ENCODE data around the gene BATF2. TPM values are rescaled to one million over a fixed set of nuclear protein-coding genes. Genes with fewer than 3 reads are reported as not detected.
A peak's percentile ranks its signal among the peaks of the same experiment; 100 is the strongest.

Gene BATF2
- total RNA-seq, 1 donor from 2014 or later: 0.24 TPM

GRCh38 chr11:64976651-64977050 is 20.1 kb downstream of the BATF2 start:
- no peak for DNase-seq
- ATAC-seq (ENCODE audit: low read depth): no peak
- TF ChIP-seq, protein P1, sequence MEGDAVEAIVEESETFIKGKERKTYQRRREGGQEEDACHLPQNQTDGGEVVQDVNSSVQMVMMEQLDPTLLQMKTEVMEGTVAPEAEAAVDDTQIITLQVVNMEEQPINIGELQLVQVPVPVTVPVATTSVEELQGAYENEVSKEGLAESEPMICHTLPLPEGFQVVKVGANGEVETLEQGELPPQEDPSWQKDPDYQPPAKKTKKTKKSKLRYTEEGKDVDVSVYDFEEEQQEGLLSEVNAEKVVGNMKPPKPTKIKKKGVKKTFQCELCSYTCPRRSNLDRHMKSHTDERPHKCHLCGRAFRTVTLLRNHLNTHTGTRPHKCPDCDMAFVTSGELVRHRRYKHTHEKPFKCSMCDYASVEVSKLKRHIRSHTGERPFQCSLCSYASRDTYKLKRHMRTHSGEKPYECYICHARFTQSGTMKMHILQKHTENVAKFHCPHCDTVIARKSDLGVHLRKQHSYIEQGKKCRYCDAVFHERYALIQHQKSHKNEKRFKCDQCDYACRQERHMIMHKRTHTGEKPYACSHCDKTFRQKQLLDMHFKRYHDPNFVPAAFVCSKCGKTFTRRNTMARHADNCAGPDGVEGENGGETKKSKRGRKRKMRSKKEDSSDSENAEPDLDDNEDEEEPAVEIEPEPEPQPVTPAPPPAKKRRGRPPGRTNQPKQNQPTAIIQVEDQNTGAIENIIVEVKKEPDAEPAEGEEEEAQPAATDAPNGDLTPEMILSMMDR (IDR thresholded peaks at IDR 0.05): no peak
- H3K36me3 Mint-ChIP-seq (ENCODE audit: low read depth): no peaks in the 10 kb centered on the region
- intact Hi-C loops (cut with micrococcal nuclease): no loop called here
- H3K27me3 Mint-ChIP-seq: no peaks in the 10 kb centered on the region
- no peak overlapping the region for H3K27ac Mint-ChIP-seq
- peaks cover 26% of the 10 kb centered on the region for H3K4me1 Mint-ChIP-seq
- CTCF ChIA-PET: no interaction called here
- POLR2A ChIA-PET: no interaction called here
- H3K9me3 Mint-ChIP-seq: no peaks in the 10 kb centered on the region
- H3K4me3 Mint-ChIP-seq: no peak overlapping the region

DNA sequence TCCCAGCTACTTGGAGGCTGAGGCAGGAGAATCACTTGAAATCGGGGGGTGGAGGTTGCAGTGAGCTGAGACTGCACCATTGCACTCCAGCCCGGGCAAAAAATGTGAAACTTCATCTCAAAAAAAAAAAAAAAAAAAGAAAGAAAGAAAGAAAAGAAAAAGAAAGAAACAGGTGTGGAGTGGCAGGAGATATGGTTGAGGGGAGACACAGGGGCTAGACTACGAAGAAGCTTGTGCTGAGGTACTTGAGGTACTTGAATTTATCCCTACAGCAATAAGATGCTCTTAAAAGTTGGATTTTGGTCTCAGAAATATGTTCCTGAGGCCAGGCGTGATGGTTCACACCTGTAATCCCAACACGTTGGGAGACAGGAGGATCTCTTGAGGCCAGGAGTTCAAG is 22.6 kb downstream of the BATF2 start:
- DNase-seq: no peak
- intact Hi-C loops (cut with micrococcal nuclease): loop anchor here (5.0 kb wide), 2 partner anchors 38 to 52 kb away; partner anchors contain the start of genes ARL2 and PPP2R5B
- ChIA-PET POLR2A (no interaction called here), CTCF (no interaction called here)
- H3K9me3 Mint-ChIP-seq: no peaks in the 10 kb centered on the region
- H3K36me3 Mint-ChIP-seq (ENCODE audit: low read depth): no peaks in the 10 kb centered on the region
- ATAC-seq (ENCODE audit: low read depth): no peak
- TF ChIP-seq, protein P1 (IDR thresholded peaks at IDR 0.05): no peak
- no peaks in the 10 kb centered on the region for H3K27me3 Mint-ChIP-seq
- no peak overlapping the region for H3K4me3 Mint-ChIP-seq
- peak overlapping the region; percentile 65 for H3K27ac Mint-ChIP-seq
- H3K4me1 Mint-ChIP-seq: peaks cover 37% of the 10 kb centered on the region

- ChIA-PET CTCF (interaction anchor here (0.7 to 1.3 kb wide), 3 partner anchors 25 to 146 kb away, joined by 3 read pairs; partner anchors contain the start of genes BATF2 and ZNHIT2), POLR2A (interaction anchor here (0.6 to 1.4 kb wide), 10 partner anchors 10 to 700 kb away, joined by 3 to 13 read pairs (median 6); partner anchors contain the start of genes BATF2 and POLA2)
- DNase-seq (peak; percentile 83), ATAC-seq (ENCODE audit: low read depth) (peak; percentile 77)
- TF ChIP-seq, protein P1 (IDR thresholded peaks at IDR 0.05): no peak
- Mint-ChIP-seq H3K27ac (peak within 1 kb of the TSS; percentile 84), H3K27me3 (no peaks in the 10 kb centered on the region), H3K36me3 (ENCODE audit: low read depth) (no peaks in the 10 kb centered on the region), H3K9me3 (no peaks in the 10 kb centered on the region), H3K4me3 (peak within 1 kb of the TSS; percentile 80), H3K4me1 (peaks cover 34% of the 10 kb centered on the region)
- intact Hi-C loops (cut with micrococcal nuclease): loop anchor here (5.0 kb wide), 2 partner anchors 41 to 49 kb away; partner anchors contain the start of genes ARL2 and PPP2R5B
Measured at GRCh38 chr11:64971421-64972233, 25.1 kb downstream of the BATF2 start, which contains the start of gene MAJIN. Gene MAJIN (minus strand): TSS chr11:64972108. CDS start chr11:64959405, 12,703 bp downstream.

DNA sequence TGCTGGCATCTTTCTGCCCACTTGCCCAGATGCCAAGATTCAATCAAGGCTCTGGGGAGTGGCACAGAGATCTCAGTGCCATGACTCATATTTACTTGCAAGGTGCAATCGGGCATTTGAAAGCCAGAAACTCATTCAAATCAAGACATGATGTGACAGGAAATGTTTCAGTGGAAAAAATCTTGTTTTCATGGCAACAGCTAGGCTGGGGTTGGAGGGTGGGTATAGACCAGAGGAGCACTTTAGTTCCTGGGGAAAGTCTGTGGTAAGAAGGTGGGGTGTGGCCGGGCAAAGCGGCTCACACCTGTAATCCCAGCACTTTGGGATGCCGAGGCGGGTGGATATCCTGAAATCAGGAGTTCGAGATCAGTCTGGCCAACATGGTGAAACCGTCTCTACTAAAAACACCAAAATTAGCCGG is 26.0 kb downstream of the BATF2 start:
- ATAC-seq (ENCODE audit: low read depth) (peak; percentile 54), DNase-seq (no peak)
- no peaks in the 10 kb centered on the region for H3K9me3 Mint-ChIP-seq
- TF ChIP-seq, protein P1 (IDR thresholded peaks at IDR 0.05): no peak
- H3K27ac Mint-ChIP-seq: peak overlapping the region; percentile 84
- CTCF ChIA-PET: no interaction called here
- POLR2A ChIA-PET: interaction anchor here (0.6 to 1.4 kb wide), 7 partner anchors 9 to 701 kb away, joined by 4 to 13 read pairs (median 8); partner anchors contain the start of genes BATF2 and POLA2
- peaks cover 34% of the 10 kb centered on the region for H3K4me1 Mint-ChIP-seq
- peak overlapping the region; percentile 80 for H3K4me3 Mint-ChIP-seq
- no peaks in the 10 kb centered on the region for H3K36me3 Mint-ChIP-seq (ENCODE audit: low read depth)
- intact Hi-C loops (cut with micrococcal nuclease): loop anchor here (5.0 kb wide), 2 partner anchors 42 to 48 kb away; partner anchors contain the start of genes ARL2 and PPP2R5B
- no peaks in the 10 kb centered on the region for H3K27me3 Mint-ChIP-seq

- ChIA-PET POLR2A (interaction anchor here (0.6 to 0.7 kb wide), 2 partner anchors 11 to 40 kb away, joined by 3 to 4 read pairs; no protein-coding TSS in a partner anchor), CTCF (no interaction called here)
- no peaks in the 10 kb centered on the region for H3K36me3 Mint-ChIP-seq (ENCODE audit: low read depth)
- no peak overlapping the region for H3K27ac Mint-ChIP-seq
- ATAC-seq (ENCODE audit: low read depth) (no peak), DNase-seq (no peak)
- TF ChIP-seq, protein P1 (IDR thresholded peaks at IDR 0.05): no peak
- no peaks in the 10 kb centered on the region for H3K27me3 Mint-ChIP-seq
- intact Hi-C loops (cut with micrococcal nuclease): loop anchor here (2.0 kb wide), 1 partner anchor 14 kb away; no protein-coding TSS in a partner anchor
- no peaks in the 10 kb centered on the region for H3K9me3 Mint-ChIP-seq
- H3K4me3 Mint-ChIP-seq: no peak overlapping the region
- H3K4me1 Mint-ChIP-seq: peaks cover 26% of the 10 kb centered on the region
Measured at GRCh38 chr11:64969209-64969608, 27.6 kb downstream of the BATF2 start.
